Measurements from ENCODE around the gene GID4.
"Not testable (repeated sequence)": the region's sequence is repeated elsewhere in the genome, so short reads cannot be mapped to it uniquely, and the experiment has no call there.

Gene GID4

GRCh38 chr17:18038861-18039534 is at the start of gene GID4, which contains the start of gene ATPAF2:
TSS of gene GID4 (plus strand) at chr17:18039408. CDS start at chr17:18039465, 57 bp downstream.
TSS of gene ATPAF2 (minus strand) at chr17:18039168. CDS start at chr17:18039013, 155 bp downstream.
- DNase-seq, result peak; percentile 100

DNA sequence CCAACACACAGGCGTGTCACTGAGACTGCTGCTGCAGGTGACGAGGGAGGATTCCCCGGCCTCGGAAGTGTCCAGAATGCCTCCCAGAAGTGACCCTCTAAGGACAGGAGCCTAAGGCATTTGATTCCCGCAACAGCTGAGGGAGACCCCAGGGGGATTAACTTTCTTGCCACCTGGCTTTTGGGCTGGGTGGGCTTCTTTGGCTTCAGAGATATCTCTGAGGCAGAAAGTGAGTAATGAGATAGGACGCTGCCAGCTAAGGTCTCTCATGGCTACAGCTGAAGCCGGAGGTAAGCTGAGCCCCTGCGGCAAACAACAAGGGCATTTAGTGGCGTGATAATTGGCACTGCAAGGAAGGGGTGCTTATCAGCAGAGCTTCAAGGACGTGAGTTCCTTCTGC is 49.6 kb upstream of the GID4 start:
- DNase-seq, result no peak

- no peak for DNase-seq
Observed at GRCh38 chr17:17990282-17990681, 48.9 kb upstream of the GID4 start.

GRCh38 chr17:17993366-17993765 is 45.8 kb upstream of the GID4 start:
- DNase-seq, result no peak

DNA sequence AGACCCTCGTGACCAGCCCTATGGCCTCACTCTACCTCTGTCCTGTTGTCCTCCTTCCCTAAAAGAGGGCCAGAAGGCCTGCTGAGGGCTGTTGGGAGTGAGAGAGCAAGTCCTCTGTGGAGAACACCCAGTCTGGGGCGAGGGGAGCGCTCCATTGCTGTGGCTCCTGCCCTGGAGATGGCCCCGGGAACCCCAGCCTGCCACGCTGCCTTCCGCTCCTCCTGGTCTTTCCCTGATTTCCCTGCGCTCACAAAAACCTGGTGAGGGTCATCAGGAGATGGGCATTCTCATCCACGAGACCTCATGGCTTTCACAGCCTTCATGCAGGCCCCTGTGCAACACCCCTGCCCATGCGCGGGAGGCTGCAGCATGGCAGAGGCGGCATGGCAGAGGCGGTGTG is 45.4 kb upstream of the GID4 start:
- no peak for DNase-seq

- peak; percentile 37 to 72 for DNase-seq
Observed at GRCh38 chr17:17994271-17995069, 44.7 kb upstream of the GID4 start.

DNA sequence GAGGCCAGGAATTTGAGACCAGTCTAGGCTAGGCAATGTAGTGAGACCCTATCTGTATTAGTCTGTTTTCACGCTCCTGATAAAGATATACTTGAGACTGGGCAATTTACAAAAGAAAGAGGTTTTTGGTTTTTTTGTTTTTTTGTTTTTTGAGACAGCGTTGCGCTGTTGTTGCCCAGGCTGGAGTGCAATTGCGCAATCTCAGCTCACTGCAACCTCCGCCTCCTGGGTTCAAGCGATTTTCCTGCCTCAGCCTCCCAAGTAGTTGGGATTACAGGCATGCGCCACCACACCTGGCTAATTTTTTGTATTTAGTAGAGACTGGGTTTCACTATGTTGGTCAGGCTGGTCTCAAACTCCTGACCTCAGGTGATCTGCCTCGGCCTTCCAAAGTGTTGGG is 43.3 kb upstream of the GID4 start:
- DNase-seq, result not testable (repeated sequence)

GRCh38 chr17:17998934-17999333 is 40.3 kb upstream of the GID4 start:
- DNase-seq, result no peak

DNA sequence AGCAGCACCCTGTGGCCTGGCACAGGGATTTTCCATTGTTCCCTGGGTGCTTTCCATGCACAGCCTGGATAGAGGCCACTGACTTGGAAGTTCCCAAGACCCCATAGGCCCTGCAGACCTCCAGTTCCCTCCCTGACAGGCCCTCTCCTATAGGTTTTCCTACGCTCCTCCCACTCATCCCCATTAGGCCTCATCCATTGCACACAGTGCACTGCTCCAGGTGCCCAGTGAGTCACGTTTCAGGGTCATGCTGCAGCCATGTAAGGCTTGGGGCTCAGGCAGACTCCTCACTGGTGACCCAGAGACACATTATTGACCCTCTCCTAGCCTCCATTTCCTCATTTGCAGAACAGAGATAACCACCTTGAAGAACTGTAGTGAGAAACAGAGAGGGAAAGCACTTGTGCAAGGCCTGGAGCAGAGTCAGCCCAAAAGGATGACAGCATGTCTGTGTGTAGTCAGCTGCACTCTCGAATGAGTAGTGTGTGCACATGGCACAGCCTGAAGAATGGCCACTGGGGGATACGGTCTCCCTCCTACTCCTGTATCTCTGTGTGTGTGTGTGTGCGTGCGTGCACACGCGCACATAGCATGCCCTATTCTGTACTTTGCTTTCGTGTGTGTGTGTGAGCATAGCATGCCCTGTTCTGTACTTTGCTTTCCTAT is 39.7 kb upstream of the GID4 start:
- DNase-seq, result peak; percentile 65 to 80

GRCh38 chr17:18000030-18000408 is 39.2 kb upstream of the GID4 start:
- no peak for DNase-seq

DNA sequence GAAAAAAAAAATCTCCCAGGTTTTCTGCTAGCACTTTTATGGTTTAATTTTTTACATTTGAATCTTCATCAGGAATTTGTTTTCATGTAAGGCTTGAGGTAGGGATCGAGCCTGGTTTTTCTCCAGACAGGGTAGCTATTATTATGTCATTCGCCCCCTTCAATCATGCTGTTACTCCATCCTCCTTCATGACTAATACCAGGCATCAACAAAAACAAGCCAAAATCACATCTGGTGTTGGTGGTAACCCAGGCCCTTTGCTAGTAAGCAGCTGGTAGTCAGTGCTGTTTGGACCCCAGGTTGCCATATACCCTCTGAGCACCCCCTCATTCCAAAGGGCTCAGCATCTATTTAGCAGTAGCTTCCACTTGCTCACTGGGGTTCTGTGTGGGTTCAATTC is 37.0 kb upstream of the GID4 start:
- no peak for DNase-seq

DNA sequence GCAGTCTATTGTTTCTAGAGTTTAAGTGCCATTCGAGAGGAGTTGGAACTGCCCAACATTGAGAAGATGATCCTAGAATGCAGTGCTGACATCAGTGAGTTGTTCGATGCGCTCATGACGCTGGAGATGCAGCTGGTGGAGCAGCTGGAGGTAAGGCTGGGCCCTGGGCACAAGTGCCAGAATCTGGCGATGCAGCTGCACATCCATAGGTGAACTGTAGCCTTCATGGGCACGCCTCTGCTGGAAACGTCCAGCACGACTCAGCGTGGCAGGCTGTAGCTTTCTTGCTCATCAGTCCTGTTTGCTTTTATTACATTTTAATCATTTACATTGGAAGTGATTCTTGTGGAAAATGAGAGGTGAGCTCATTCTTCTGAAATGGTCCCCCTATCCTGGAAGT is 34.9 kb upstream of the GID4 start:
- peak; percentile 94 to 98 for DNase-seq

DNA sequence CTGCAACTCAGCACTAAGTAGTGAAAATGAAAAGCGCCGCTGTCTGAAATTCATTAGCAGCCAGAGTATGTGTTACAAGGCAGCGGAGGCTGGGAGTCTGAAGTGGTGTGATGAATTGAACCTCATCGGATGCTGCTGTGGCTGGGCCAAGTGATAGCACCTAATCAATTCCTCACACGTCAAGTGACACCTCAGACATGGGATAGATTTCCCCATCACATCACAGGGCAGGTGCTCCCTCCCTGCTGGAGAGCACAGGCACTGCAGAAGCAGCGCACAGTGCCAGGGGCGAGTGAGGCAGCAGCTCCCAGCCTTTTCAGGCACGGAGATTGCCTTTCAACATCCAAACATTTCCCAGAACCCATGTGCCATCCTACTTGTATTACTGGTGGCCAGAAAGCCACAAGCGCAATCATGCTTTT is 34.3 kb upstream of the GID4 start:
- peak; percentile 79 to 83 for DNase-seq

- DNase-seq, result no peak
Observed at GRCh38 chr17:18005496-18005895, 33.7 kb upstream of the GID4 start.

DNA sequence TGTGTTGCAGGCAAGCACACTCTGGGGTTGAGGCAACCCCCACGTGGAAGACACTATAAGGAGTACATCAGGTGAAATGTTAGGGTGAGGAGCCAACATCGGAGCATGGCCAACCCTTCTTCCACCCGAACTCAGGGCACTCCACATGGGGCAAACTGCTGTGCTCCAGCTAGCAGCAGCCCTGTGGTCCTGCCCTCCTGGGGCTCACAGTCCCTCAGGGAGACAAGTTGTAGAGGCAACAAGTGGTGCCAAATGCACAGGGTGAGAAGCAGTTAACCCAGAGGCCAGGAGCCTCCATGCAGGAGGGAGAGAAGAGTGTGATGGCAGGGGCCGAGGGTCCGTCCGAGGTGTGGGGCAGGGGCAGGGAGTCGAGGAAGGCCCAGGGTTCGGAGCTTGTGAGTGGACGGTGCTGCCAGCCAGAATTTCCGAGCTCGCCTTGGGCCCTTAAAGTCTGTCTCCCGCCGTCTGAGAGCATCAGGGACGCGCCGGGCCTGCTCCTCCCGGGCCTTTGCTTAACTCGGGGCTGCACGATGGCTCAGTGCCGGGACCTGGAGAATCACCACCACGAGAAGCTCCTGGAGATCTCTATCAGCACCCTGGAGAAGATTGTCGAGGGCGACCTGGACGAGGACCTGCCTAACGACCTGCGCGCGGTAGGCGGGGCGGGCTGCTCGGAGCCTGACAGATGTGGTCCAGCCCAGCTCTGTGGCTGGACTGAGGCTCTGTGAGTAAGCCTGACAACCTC is 32.5 kb upstream of the GID4 start:
- no peak for DNase-seq

GRCh38 chr17:18008496-18009268 is 30.5 kb upstream of the GID4 start:
- DNase-seq, result no peak

GRCh38 chr17:18009609-18010420 is 29.4 kb upstream of the GID4 start:
- DNase-seq, result no peak

DNA sequence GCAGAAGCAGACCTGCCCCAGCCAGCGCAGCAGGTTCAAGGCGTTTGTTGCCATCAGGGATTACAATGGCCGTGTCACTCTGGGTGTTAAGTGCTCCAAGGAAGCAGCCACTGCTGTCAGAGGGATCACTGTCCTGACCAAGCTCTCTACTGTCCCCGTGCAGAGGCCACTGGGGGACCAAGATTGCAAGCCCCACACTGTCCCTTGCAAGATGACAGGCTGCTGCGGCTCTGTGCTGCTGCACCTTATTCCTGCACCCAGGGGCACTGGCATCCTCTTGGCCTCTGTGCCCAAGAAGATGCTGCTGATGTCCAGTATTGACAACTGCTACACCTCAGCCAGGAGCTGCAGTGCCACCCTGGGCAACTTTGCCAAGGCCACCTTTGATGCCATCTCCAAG is 27.9 kb upstream of the GID4 start:
- DNase-seq, result no peak

- no peak for DNase-seq
Observed at GRCh38 chr17:18014006-18014405, 25.2 kb upstream of the GID4 start.

DNA sequence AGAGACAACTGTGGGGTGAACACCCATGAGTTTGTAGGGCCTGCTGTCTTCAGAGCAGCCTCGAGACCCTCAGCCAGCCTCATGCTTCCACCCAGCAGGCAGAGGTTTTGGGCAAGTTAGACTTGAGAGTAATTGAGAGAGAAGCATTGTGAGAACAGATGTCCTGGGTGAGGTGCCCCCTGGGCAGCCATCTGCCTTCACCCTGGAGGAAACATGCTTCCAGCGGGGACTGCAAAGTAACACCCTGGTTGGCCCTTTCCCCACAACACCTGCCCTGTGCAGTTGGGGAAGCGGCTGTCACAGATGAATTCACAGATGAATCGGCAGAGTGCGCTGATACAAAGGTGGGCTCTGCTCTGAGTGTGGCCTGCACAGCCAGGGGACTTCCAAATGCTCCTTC is 23.6 kb upstream of the GID4 start:
- no peak for DNase-seq

- DNase-seq, result no peak
Observed at GRCh38 chr17:18016426-18016825, 22.8 kb upstream of the GID4 start.

All from SHP77 (cell line).